Adrenal gland (tissue), 12 donors: ENCODE measurements around the gene WWOX. TPM values are rescaled to one million over a fixed set of nuclear protein-coding genes. Genes with fewer than 3 reads are reported as not detected.

ENCODE experiments used
- DNase-seq, 7 donors: peaks; one replicate each; pipeline ENCODE4 v3.0.0-alpha.2; 2019 to 2020
- H3K27ac ChIP-seq, 5 donors: fragments of 200-600 bp; sonication (generic) in 4 of 5; 1 replicate in 3 of 5; 2 replicates in 2 of 5; pipeline versions ENCODE4 v1.5.1 to v1.8.0; 2016 to 2020; ENCODE audit warnings: mild to moderate bottlenecking in 1 of 5
- H3K27me3 ChIP-seq: fragments of 200-600 bp; 2 replicates; pipeline ENCODE4 v1.8.0; 2021
- H3K36me3 ChIP-seq, 2 donors: fragments of 200-600 bp; replicated peaks in 1 of 2; 1 replicate in 1 of 2; 2 replicates in 1 of 2; pipeline versions ENCODE4 v1.5.1 to v1.8.0; 2018 to 2022
- H3K4me1 ChIP-seq, 2 donors: fragments of 200-600 bp; replicated peaks in 1 of 2; 1 replicate in 1 of 2; 2 replicates in 1 of 2; pipeline versions ENCODE4 v1.5.1 to v1.8.0; 2018 to 2021
- H3K4me3 ChIP-seq, 4 donors: fragments of 200-600 bp; sonication (generic) in 3 of 4; one replicate each; pipeline ENCODE4 v1.5.1; 2016 to 2018
- H3K9me3 ChIP-seq, 3 donors: fragments of 200-600 bp; sonication (generic) in 1 of 3; replicated peaks in 1 of 3; 1 replicate in 2 of 3; 2 replicates in 1 of 3; pipeline versions ENCODE4 v1.5.1 to v1.8.0; 2016 to 2021
- CTCF ChIP-seq, 6 experiments: fragments of 450-650 bp in 4 of 6; fragments of 200-600 bp in 2 of 6; sonication (generic) in 1 of 6; IDR thresholded peaks; 1 replicate in 5 of 6; 2 replicates in 1 of 6; pipeline versions ENCODE4 v1.5.1 to v1.8.0; 2016 to 2021; ENCODE audit warnings: antibody characterized with exemption in 6 of 6, mild to moderate bottlenecking in 2 of 6, moderate library complexity in 1 of 6
- POLR2A ChIP-seq, 2 donors: fragments of 450-650 bp; IDR thresholded peaks; one replicate each; pipeline ENCODE4 v1.6.1; 2017; ENCODE audit warnings: antibody characterized with exemption in 2 of 2, mild to moderate bottlenecking in 2 of 2, moderate library complexity in 1 of 2
- WGBS, 4 donors: extraction: QIAGEN DNeasy Blood & Tissue Kit in 2 of 4; methylation state at CpG; one replicate each; pipeline versions ENCODE4 v1.1.5 to v1.1.7; 2013 to 2017; 5-methylcytosine and 5-hydroxymethylcytosine counted together
- intact Hi-C, 2 donors: fragments of 100-400 bp; cut with DNase I; formaldehyde crosslinking; loops; one replicate each; pipeline versions ENCODE4 v1.14.1 to v1.15.0; 2022 to 2023
- polyA plus RNA-seq, 3 donors: library from polyadenylated mRNA; stranded (reverse); fragments of 200-250 nt in 2 of 3; fragments of 350-450 nt in 1 of 3; fragmentation: Illumina TruSeq in 1 of 3; extraction: RNeasy Lipid Tissue Mini Kit (QIAGEN cat#74804) in 1 of 3; gene quantifications; one replicate each; pipeline ENCODE4 v1.2.3, GENCODE V29; 2013 to 2014
- total RNA-seq, 9 donors: library from RNA; depleted of rRNA in 4 of 9; stranded (reverse); fragments of >200 nt in 4 of 9; fragments of 120-200 nt in 1 of 9; fragmentation: NEBNext Ultra II Directional in 1 of 9; extraction: Animal tissue kit (Norgen Biotek cat#: 25700) in 1 of 9; gene quantifications; one replicate each; pipeline versions ENCODE4 v1.1.0 to v1.2.4, GENCODE V29; 2013 to 2023
- donor health status: healthy with polysubstance abuse.
- donor health status: Bipolar disorder and iron deficiency.
- donor health status: DM: yes; HTN: yes; CAD: no.
- donor health status: DM: no; HTN: no; CAD: no.
- donor health status: DM: no; HTN: no; CAD: no.
- donor health status: DM: yes; HTN: yes; CAD: no.

The WWOX gene
- total and polyA plus RNA-seq, 12 donors, result 11.8 to 74.6 (median 20.5) TPM

GRCh38 chr16:78727536-78727935, 628.1 kb downstream of the WWOX start:
- no peak overlapping the region for H3K4me3 ChIP-seq
- intact Hi-C loops, result no loop called here
- no peaks in the 10 kb centered on the region for H3K4me1 ChIP-seq
- 94 to 97% (median 95%) methylated on average over 2 of the region's 2 CpGs for WGBS, 4 donors
- H3K27me3 ChIP-seq, result no peaks in the 10 kb centered on the region
- no peak for TF ChIP-seq POLR2A (IDR thresholded peaks at IDR 0.05)
- TF ChIP-seq CTCF (IDR thresholded peaks at IDR 0.05), result no peak
- no peaks in the 10 kb centered on the region for H3K36me3 ChIP-seq
- no peak overlapping the region for H3K27ac ChIP-seq
- no peaks in the 10 kb centered on the region for H3K9me3 ChIP-seq
- DNase-seq, result no peak

- TF ChIP-seq POLR2A (IDR thresholded peaks at IDR 0.05) (no peak), CTCF (IDR thresholded peaks at IDR 0.05) (no peak)
- Histone ChIP-seq H3K9me3 (no peaks in the 10 kb centered on the region), H3K27me3 (no peaks in the 10 kb centered on the region), H3K27ac (no peak overlapping the region), H3K36me3 (no peaks in the 10 kb centered on the region), H3K4me1 (no peaks in the 10 kb centered on the region), H3K4me3 (no peak overlapping the region)
- peak in 1 of 7 donors; percentile 5 for DNase-seq
- intact Hi-C loops, result no loop called here
- 49 to 67% (median 52%) methylated on average over 2 of the region's 2 CpGs for WGBS, 4 donors
These were observed 630.2 kb downstream of the WWOX start for GRCh38 chr16:78729687-78730086.

GRCh38 chr16:78731785-78732184, 632.3 kb downstream of the WWOX start:
- Histone ChIP-seq H3K4me3 (no peak overlapping the region), H3K9me3 (no peaks in the 10 kb centered on the region), H3K27me3 (no peaks in the 10 kb centered on the region), H3K27ac (no peak overlapping the region), H3K4me1 (no peaks in the 10 kb centered on the region), H3K36me3 (no peaks in the 10 kb centered on the region)
- DNase-seq, result no peak
- no peak for TF ChIP-seq POLR2A (IDR thresholded peaks at IDR 0.05)
- no peak for TF ChIP-seq CTCF (IDR thresholded peaks at IDR 0.05)
- intact Hi-C loops, result no loop called here
- WGBS, 4 donors, result 89 to 100% (median 93%) methylated on average over 1 of the region's 1 CpG

GRCh38 chr16:78732696-78733095, 633.2 kb downstream of the WWOX start:
- WGBS, 4 donors, result 90 to 95% (median 92%) methylated on average over 7 of the region's 7 CpGs
- TF ChIP-seq CTCF (IDR thresholded peaks at IDR 0.05), result no peak
- no peak for DNase-seq
- Histone ChIP-seq H3K27ac (no peak overlapping the region), H3K9me3 (no peaks in the 10 kb centered on the region), H3K36me3 (no peaks in the 10 kb centered on the region), H3K27me3 (no peaks in the 10 kb centered on the region), H3K4me1 (no peaks in the 10 kb centered on the region), H3K4me3 (no peak overlapping the region)
- intact Hi-C loops, result no loop called here
